ENCODE measurements around the gene BCL2L15. TPM values are rescaled to one million over a fixed set of nuclear protein-coding genes. Genes with fewer than 3 reads are reported as not detected.
A peak's percentile ranks its signal among the peaks of the same experiment; 100 is the strongest.

Gene BCL2L15
- polyA plus RNA-seq, 1 donor (not counting 4 experiments of a cell fraction or from before 2014, with no cell fraction given) = 0.08 TPM

DNA sequence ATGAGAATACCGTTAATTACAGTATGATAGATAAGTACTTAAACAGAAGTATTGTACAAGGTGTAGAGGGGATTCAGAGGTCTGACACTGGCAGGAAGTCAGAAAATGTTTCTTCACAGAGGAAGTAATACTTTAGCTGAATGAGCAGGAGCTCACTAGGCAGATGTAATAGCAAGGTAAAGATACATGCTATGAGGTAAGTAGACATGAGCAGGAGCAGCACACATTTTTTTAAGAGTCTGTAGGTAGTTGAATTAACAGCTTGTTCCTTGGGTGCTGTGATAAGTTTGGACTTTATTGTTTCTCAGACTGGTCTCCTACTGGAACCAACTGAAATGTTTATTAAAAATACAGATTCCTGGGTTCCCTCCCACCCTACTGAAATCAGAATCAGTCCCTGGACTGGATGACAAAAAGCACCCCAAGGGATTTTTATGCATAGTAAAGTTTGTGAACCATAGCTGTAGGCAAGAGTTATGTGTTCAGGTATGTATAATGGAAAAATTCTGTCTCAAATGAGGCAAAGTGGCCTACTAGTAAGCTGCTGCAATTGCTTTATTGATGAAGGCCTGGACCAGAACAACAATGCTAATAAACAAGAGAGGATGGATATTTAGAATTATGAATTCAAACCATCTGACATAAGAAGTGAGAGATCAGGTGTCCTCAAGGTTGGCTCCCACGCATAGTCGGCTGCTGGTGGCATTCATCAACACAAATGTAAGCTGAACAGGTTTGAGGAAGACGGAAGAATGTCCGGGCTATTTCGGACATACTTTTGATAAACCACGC lies 16.3 kb upstream of the BCL2L15 start:
- TF ChIP-seq, protein P1, sequence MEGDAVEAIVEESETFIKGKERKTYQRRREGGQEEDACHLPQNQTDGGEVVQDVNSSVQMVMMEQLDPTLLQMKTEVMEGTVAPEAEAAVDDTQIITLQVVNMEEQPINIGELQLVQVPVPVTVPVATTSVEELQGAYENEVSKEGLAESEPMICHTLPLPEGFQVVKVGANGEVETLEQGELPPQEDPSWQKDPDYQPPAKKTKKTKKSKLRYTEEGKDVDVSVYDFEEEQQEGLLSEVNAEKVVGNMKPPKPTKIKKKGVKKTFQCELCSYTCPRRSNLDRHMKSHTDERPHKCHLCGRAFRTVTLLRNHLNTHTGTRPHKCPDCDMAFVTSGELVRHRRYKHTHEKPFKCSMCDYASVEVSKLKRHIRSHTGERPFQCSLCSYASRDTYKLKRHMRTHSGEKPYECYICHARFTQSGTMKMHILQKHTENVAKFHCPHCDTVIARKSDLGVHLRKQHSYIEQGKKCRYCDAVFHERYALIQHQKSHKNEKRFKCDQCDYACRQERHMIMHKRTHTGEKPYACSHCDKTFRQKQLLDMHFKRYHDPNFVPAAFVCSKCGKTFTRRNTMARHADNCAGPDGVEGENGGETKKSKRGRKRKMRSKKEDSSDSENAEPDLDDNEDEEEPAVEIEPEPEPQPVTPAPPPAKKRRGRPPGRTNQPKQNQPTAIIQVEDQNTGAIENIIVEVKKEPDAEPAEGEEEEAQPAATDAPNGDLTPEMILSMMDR (optimal IDR thresholded peaks at IDR 0.05 in 1 of 3, IDR thresholded peaks at IDR 0.05 in 1 of 3, conservative IDR thresholded peaks at IDR 0.05 in 1 of 3; ENCODE audit: extremely low read depth in 1 of 3, insufficient read depth in 2 of 3, low read length in 3 of 3) = no peak
- TF ChIP-seq EZH2 (IDR thresholded peaks at IDR 0.05; ENCODE audit: low read length) = no peak
- no peaks in the 10 kb centered on the region for H3K27me3 ChIP-seq (ENCODE audit: control insufficient read depth, extremely low read depth, insufficient read depth, low read length)
- H3K27ac ChIP-seq (ENCODE audit: control insufficient read depth, insufficient read depth, low read length) = peak overlapping the region; percentile 86
- dilution Hi-C loops (cut with MboI; ENCODE audit: extremely low pct_ligation_motif_present, low sequenced_read_pairs) = no loop called here
- H3K4me2 ChIP-seq (ENCODE audit: control insufficient read depth, extremely low read depth, insufficient read depth, low read depth, low read length) = peak overlapping the region; percentile 89
- peak overlapping the region; percentile 82 for H3K9ac ChIP-seq (ENCODE audit: control insufficient read depth, extremely low read depth, insufficient read depth, low read length)
- H3K79me2 ChIP-seq (ENCODE audit: control insufficient read depth, insufficient read depth, low read length) = peaks cover 16% of the 10 kb centered on the region
- peaks cover 14% of the 10 kb centered on the region for H3K4me1 ChIP-seq (ENCODE audit: control insufficient read depth, extremely low read depth, insufficient read depth, low read length)
- peaks cover 4 to 12% of the 10 kb centered on the region in 2 experiments for H3K36me3 ChIP-seq (ENCODE audit: control insufficient read depth in 2 of 2, extremely low read depth in 1 of 2, insufficient read depth in 2 of 2, low read length in 2 of 2)
- no peaks in the 10 kb centered on the region for H3K9me1 ChIP-seq (ENCODE audit: control insufficient read depth, extremely low read depth, insufficient read depth, low read length)
- H3K4me3 ChIP-seq (ENCODE audit: control insufficient read depth in 2 of 3, extremely low read depth in 1 of 3, insufficient read depth in 2 of 3, low read depth in 1 of 3, low read length in 3 of 3) = peak overlapping the region; percentile 66 to 84 (median 67)
- peak overlapping the region; percentile 92 for H2AFZ ChIP-seq (ENCODE audit: control insufficient read depth, low read length)
- FAIRE-seq (no peak), DNase-seq (ENCODE audit: low read depth, low spot score) (no peak)
- no peaks in the 10 kb centered on the region for H3K9me3 ChIP-seq (ENCODE audit: control insufficient read depth, low read depth, low read length)
- H4K20me1 ChIP-seq (ENCODE audit: control insufficient read depth, extremely low read depth, insufficient read depth, low read length) = no peaks in the 10 kb centered on the region

- peaks cover 16% of the 10 kb centered on the region for H3K79me2 ChIP-seq (ENCODE audit: control insufficient read depth, insufficient read depth, low read length)
- H3K4me2 ChIP-seq (ENCODE audit: control insufficient read depth, extremely low read depth, insufficient read depth, low read depth, low read length) = no peak overlapping the region
- H4K20me1 ChIP-seq (ENCODE audit: control insufficient read depth, extremely low read depth, insufficient read depth, low read length) = no peaks in the 10 kb centered on the region
- peaks cover 8 to 17% of the 10 kb centered on the region in 2 experiments for H3K36me3 ChIP-seq (ENCODE audit: control insufficient read depth in 2 of 2, extremely low read depth in 1 of 2, insufficient read depth in 2 of 2, low read length in 2 of 2)
- no peak overlapping the region for H3K9ac ChIP-seq (ENCODE audit: control insufficient read depth, extremely low read depth, insufficient read depth, low read length)
- DNase-seq (ENCODE audit: low read depth, low spot score) (no peak), FAIRE-seq (no peak)
- no peak overlapping the region for H3K4me3 ChIP-seq (ENCODE audit: control insufficient read depth in 2 of 3, extremely low read depth in 1 of 3, insufficient read depth in 2 of 3, low read depth in 1 of 3, low read length in 3 of 3)
- no peak overlapping the region for H2AFZ ChIP-seq (ENCODE audit: control insufficient read depth, low read length)
- no peak for TF ChIP-seq EZH2 (IDR thresholded peaks at IDR 0.05; ENCODE audit: low read length)
- TF ChIP-seq, protein P1 (optimal IDR thresholded peaks at IDR 0.05 in 1 of 3, IDR thresholded peaks at IDR 0.05 in 1 of 3, conservative IDR thresholded peaks at IDR 0.05 in 1 of 3; ENCODE audit: extremely low read depth in 1 of 3, insufficient read depth in 2 of 3, low read length in 3 of 3) = no peak
- H3K9me3 ChIP-seq (ENCODE audit: control insufficient read depth, low read depth, low read length) = no peaks in the 10 kb centered on the region
- no peaks in the 10 kb centered on the region for H3K9me1 ChIP-seq (ENCODE audit: control insufficient read depth, extremely low read depth, insufficient read depth, low read length)
- no peak overlapping the region for H3K27ac ChIP-seq (ENCODE audit: control insufficient read depth, insufficient read depth, low read length)
- H3K27me3 ChIP-seq (ENCODE audit: control insufficient read depth, extremely low read depth, insufficient read depth, low read length) = no peaks in the 10 kb centered on the region
- peaks cover 14% of the 10 kb centered on the region for H3K4me1 ChIP-seq (ENCODE audit: control insufficient read depth, extremely low read depth, insufficient read depth, low read length)
- dilution Hi-C loops (cut with MboI; ENCODE audit: extremely low pct_ligation_motif_present, low sequenced_read_pairs) = no loop called here
Measured at GRCh38 chr1:113901191-113901590, 13.8 kb upstream of the BCL2L15 start.
